NCI-H187 treated with DMSO at 0.1 percent for 48 hours (cell line): ENCODE results near the gene DNAH2.
A peak's percentile ranks its signal among the peaks of the same experiment; 100 is the strongest.

ENCODE experiments used
- DNase-seq: peaks from one replicate; lab custom pipeline; 2025; lab: John Stamatoyannopoulos, UW

The DNAH2 gene, protein sequence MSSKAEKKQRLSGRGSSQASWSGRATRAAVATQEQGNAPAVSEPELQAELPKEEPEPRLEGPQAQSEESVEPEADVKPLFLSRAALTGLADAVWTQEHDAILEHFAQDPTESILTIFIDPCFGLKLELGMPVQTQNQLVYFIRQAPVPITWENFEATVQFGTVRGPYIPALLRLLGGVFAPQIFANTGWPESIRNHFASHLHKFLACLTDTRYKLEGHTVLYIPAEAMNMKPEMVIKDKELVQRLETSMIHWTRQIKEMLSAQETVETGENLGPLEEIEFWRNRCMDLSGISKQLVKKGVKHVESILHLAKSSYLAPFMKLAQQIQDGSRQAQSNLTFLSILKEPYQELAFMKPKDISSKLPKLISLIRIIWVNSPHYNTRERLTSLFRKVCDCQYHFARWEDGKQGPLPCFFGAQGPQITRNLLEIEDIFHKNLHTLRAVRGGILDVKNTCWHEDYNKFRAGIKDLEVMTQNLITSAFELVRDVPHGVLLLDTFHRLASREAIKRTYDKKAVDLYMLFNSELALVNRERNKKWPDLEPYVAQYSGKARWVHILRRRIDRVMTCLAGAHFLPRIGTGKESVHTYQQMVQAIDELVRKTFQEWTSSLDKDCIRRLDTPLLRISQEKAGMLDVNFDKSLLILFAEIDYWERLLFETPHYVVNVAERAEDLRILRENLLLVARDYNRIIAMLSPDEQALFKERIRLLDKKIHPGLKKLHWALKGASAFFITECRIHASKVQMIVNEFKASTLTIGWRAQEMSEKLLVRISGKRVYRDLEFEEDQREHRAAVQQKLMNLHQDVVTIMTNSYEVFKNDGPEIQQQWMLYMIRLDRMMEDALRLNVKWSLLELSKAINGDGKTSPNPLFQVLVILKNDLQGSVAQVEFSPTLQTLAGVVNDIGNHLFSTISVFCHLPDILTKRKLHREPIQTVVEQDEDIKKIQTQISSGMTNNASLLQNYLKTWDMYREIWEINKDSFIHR (N-terminal part only)

DNA sequence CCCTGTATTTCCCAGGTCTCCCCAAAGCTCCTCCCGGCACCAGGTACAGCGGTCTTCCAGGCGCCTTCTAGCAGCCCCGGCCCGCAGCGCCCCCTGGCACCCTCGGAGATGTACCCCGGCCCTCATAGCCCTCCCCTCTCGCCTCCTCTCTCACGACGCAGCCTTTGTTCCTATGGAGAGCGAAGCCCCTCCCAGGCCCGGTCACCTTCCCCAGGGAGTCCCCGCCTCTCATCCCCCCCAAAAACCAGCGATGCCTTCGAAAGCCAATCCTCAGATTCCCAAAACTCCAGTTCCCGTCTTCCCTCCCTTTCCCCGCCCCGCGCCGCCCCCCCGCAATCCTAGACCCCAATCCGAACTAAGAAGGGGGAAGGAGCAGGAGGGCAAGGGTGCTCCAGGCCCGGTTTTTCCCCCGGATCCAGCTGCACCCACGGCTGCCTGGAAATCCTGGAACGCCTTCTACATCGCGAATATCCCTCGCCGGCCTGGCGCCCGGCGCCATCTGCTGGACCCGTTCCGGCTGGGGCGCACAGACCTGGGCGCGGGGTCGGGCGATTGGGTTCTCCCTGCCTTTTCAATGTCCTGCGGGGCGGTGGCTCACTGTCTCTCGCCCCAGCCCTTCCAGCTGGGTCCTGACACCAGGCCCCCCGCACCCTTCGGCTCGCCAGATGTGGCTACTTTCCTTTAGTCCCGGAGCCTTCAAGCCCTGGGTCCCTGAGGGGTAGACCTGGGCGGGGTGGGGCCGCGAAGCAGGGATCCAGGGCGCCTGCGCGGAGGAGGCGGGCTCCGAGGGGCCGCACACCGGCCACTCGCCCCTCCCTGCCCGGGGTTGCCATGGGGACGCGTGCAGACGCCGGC, at the start of gene DNAH2:
DNAH2 (plus strand) TSS at position 844 of the 855 bp plus-strand sequence. CDS start 1,991 bp downstream, outside the sequence.
- DNase-seq: peak; percentile 55

DNA sequence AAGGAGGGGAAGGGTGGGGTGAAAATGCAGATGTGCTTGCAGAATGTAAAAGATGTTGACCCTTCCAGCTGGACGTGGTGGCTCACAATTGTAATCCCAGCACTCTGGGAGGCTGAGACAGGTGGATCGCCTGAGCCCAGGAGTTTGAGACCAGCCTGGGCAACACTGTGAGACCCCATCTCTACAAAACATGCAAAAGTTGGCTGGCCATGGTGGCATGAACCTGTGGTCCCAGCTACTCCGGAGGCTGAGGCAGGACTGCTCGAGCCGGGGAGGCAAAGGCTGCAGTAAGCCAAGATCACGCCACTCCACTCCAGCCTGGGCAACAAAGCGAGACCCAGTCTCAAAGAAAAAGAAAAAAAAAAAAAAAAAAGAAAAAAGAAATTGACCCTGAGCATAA, 49.1 kb upstream of the DNAH2 start:
- no peak for DNase-seq

DNA sequence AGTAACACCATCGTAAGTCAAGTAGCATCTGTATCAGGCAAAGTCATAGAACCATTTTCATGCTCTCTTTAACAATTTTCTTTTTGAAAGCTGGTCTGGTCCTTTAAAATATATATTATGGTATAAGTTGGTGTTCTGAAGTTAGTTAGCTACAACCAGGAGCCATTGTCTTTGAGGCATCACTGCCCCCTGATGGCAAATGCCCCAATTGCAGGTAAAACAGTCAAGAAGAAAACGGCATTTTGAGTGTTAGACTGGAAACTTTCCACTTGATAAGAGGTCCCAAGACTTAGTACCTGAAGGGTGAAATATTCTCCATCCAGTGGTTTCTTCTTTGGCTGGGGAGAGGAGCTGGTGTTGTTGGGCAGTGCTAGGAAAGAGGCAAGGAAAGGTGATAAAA, 44.3 kb upstream of the DNAH2 start:
- no peak for DNase-seq

DNA sequence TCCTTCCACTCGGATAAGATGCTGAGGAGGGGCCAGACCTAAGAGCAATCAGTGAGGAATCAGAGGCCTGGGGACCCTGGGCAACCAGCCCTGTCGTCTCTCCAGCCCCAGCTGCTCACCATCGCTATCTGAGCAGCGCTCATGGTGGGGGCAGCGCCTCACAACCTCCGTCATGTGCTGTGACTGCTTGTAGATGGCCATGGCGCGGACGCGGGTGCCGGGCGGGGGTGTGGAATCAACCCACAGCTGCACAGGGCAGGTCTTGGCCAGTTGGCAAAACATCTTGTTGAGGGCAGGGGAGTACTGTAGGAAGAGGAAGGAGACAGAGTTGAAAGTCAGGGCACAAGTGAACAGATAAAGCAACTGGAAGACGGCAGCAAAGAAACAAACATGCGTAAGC, 42.6 kb upstream of the DNAH2 start:
- DNase-seq: no peak

DNA sequence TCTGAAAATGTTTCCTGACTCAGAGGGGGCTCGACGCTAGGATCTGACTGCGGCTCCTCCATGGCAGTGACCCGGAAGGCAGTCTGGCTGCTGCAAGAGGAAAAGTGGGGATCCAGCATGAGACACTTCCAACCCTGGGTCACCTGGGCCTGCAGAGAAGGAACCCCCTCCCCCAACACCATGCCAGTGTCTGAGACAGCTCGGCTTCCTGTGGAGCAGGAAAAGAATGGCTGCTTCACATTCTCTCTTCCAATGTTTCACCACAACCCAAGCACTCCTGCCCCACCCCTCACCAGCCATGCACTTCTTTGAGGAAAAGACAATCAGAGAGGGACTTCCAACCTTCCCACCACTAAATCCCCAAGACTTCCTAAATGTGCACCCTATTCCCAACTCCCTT, 41.0 kb upstream of the DNAH2 start:
- no peak for DNase-seq

DNA sequence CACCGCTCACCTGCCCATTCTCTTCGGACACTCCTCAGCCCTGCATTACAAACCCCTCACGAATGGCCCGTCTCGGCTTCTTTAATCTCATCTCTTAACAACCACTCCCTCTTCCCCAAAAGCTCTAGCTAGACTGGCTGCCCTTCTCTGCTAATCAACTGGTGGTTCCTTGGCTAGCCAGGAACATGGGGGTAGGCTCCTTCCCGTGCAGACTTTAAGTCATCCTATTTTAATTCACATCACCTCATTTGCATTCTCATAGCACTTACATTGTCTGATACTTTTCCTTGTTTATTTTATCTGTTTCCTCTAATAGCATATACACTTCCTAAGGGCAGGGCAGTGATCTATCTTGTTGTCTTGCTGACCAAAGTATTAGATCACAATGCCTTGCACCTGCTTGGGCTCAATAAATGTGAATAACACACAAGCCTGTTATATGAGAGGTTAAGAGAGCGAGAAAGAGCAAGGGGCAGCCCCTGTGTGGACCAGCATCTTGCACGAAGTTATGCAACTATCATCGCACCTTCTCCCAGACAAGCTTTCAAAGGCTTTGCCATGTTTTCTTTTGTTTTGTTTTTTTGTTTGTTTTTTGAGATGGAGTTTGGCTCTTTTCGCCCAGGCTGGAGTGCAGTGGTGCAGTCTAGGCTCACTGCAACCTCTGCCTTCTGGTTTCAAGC, 40.0 kb upstream of the DNAH2 start:
- DNase-seq: no peak

DNA sequence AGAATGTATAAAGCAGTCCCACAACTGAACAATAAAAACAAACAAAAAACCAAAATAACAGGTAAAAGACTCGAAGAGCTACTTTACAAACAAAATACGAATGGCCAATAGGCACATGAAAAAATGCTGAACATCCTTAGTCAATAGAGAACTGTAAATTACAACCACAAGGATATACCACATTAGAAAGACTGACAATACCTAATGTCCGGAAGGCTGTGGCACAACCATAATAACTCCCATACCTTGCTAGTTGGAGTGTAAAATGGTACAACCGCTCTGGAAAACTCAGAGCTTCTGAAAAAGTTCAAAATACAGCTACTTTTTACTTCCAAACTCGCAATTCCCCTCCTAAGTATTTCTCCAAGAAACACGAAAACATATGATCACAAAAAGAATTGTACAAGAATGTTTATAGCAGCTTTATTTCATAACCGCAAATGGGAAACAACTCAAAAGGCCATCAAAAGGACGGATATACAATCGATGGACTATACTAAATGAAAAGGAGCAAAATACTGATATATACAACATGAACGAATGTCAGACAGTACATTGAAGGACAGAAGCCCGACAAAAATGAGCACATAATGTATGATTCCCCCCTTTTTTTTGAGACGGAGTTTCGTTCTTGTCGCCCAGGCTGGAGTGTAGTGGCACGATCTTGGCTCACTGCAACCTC, 32.6 kb upstream of the DNAH2 start:
- DNase-seq: no peak

DNA sequence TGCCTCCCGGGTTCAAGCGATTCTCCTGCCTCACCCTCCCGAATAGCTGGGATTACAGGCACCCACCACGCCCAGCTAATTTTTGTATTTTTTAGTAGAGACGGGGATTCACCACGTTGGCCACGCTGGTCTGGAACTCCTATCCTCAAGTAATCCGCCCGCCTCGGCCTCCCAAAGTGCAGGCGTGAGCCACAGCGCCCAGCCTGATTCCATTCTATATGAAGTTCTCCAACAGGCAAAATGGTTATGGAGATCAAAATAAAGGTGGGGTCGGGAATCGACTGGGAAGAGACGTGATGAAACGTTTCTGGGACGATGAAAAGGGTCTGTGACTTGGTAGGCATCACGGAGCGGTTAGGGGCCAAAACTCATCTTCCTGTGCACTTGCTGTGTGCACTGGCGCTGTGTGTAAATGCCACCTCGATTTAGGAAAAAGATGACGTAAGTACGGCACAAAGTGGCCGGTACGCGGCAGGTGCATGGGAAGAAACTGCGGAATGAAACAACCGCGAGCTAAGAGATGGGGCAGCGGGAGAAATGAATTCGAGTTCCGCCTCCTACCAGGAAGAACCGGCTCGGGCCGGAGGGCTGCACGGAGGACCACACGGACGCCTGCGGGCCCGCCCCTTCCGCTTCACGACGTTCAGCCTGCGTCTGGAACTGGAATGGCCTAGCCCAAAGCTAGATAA, 31.9 kb upstream of the DNAH2 start:
- peak; percentile 11 for DNase-seq

DNA sequence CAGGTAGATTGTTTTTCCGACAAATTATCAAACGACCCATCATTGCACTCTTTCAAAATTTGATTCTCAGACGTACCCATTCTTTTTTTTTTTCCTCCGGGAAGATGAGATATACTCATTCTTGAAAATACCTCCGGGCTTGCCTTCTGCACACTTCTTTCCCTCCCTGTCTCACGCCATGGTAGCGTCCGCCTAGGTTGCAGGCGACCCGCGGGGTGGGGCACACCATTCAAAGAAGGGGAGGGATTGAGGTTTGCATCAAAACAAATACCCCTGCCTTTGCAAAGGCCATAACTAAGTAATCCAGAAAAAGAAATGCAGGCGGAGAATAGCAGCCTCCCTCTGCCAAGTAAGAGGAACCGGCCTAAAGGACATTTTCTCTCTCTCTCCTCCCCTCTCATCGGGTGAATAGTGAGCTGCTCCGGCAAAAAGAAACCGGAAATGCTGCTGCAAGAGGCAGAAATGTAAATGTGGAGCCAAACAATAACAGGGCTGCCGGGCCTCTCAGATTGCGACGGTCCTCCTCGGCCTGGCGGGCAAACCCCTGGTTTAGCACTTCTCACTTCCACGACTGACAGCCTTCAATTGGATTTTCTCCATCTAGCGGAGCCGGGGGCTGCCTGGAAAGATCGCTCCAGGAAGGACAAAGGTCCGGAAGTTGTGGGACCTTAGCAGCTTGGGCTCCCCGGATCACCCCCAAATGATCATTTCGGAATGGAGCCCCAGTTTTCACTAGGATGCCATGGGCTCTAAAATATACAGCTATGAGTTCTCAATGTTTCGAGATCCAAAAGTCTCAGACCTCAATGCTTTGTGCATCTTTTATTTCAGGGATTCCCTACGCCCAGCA, 31.1 kb upstream of the DNAH2 start:
- DNase-seq: peak; percentile 12

DNA sequence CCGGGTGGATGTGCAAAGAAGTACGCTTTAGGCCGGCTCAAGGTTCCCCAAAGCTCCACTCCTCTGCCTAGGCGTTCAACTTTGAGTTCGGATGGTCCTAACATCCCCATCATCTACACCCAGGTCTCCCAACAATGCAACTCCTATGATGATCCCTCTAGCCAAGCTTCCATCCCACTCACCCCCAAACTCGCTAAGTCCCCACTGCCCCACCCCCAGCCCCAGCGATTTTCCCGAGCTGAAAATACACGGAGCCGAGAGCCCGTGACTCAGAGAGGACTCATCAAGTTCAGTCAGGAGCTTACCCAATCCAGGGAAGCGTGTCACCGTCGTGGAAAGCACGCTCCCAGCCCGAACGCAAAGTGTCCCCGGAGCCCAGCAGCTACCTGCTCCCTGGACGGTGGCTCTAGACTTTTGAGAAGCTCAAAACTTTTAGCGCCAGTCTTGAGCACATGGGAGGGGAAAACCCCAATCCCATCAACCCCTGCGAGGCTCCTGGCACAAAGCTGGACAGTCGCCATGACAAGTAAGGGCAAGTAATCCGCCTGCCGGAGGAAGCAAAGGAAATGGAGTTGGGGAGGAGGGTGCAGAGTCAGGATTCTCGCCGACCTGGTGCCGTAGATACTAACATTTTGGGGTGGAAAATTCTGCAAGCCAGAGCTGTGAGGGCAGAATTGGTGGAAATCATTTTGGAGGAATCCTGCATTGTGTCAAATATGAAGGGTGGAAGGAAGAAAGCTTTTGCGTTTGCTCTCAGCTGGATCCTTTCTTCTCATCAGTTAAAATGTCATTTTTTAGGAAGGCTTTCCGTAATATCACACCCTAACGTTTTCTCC, 30.3 kb upstream of the DNAH2 start, which contains the start of gene TP53:
TP53 (minus strand) TSS at position 419 of the 836 bp plus-strand sequence. CDS start 10,896 bp downstream, outside the sequence.
- DNase-seq: peak; percentile 36

DNA sequence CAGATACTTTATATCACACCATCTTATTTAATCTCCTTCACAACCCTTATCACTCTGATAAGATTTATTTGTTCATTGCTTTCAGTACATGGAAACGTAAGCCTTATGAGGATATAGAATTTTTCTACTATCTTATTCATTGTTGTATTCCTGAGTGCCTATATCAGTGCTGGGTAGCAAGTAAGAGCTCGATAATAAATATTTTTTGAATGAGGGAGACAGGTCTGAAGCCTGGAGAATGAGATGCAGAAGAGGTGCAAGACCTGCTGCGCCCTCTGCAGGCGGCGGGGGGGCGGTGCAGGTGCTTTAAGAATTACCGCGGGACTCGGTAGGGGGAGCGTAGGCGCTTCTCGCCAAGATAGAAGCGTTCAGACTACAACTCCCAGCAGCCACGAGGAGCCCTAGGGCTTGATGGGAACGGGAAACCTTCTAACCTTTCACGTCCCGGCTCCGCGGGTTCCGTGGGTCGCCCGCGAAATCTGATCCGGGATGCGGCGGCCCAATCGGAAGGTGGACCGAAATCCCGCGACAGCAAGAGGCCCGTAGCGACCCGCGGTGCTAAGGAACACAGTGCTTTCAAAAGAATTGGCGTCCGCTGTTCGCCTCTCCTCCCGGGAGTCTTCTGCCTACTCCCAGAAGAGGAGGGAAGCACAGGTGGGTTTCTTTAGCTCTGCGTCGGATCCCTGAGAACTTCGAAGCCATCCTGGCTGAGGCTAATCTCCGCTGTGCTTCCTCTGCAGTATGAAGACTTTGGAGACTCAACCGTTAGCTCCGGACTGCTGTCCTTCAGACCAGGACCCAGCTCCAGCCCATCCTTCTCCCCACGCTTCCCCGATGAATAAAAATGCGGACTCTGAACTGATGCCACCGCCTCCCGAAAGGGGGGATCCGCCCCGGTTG, 29.4 kb upstream of the DNAH2 start, which contains the start of gene WRAP53:
WRAP53 (plus strand) TSS at position 570 of the 900 bp plus-strand sequence; CDS start at position 742, 172 bp downstream.
- DNase-seq: peak; percentile 69

DNA sequence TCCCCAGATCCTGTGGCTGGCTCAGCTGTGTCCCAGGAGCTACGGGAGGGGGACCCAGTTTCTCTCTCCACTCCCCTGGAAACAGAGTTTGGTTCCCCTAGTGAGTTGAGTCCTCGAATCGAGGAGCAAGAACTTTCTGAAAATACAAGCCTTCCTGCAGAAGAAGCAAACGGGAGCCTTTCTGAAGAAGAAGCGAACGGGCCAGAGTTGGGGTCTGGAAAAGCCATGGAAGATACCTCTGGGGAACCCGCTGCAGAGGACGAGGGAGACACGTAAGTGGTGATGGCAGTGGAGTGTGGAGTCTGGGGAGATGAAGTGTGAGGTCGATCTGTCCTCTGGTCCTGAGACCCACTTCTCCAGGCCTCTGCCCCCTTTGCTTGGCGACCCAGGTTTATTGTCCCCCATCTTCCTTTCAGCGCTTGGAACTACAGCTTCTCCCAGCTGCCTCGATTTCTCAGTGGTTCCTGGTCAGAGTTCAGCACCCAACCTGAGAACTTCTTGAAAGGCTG, 28.7 kb upstream of the DNAH2 start:
- DNase-seq: no peak

DNA sequence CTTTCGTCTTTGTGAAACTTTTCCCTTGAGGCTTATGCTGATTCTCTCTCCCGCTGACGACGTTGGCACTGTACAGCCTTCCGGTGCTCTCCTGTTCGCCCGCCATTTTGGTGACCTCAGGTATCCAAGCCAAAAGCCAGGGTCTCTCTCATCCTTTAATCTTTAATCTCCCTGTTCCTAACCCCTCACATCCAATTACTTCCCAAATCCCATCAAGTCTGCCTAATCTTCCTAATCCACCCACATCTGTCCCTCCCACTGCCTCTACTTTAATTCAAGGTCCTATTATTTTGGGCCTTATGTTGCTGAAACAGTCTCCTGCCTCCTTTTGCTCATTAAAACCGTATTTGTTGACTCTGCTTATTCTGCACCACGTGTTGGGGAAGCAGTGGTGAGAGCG, 22.0 kb upstream of the DNAH2 start:
- DNase-seq: no peak

DNA sequence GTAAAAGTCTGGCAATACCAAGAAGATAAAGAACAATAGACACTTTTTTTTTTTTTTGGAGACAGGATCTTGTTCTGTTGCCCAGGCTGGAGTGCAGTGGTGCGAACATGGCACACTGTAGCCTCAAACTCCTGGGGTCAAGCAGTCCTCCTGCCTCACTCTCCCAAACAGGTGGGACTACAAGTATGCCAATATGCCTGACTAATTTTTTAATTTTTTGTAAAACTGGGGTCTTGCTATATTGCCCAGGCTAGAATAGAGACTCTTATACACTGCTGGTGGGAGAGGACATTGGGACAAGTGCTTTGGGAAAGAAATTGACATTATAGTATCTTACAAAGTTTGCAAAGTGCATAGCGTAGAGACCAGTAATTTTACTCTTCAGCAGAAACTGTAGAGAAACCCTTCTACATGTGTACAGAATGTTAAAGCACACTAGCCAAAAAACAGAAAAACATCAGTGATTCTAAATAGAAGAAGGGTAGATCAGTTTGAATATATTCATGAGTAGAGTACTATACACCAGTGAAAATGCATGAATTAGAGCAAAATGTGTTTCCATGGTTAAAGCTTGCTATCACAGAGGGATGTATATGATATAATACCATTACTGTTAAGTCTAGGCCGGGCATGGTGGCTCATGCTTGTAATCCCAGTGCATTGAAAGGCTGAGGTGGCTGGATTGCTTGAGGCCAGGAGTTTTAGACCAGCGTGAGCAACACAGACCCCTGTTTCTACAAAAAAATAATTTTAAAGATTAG, 19.5 kb upstream of the DNAH2 start:
- no peak for DNase-seq

DNA sequence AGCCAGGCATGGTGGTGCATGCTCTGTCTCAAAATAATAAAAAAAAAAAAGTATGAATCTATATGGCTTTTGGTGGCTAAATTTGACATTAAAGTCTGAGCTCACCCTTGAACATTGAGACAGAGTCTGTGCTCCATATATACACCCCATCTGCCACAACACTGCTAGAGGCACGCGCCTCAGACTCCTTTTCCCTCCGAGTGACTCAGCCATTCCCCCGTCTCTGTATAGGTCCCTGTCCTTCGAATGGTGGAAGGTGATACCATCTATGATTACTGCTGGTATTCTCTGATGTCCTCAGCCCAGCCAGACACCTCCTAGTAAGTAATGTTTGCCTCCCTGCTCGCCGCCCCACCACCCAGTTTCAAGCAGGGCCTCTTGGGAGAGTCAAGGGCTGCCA, 17.0 kb upstream of the DNAH2 start:
- DNase-seq: no peak

DNA sequence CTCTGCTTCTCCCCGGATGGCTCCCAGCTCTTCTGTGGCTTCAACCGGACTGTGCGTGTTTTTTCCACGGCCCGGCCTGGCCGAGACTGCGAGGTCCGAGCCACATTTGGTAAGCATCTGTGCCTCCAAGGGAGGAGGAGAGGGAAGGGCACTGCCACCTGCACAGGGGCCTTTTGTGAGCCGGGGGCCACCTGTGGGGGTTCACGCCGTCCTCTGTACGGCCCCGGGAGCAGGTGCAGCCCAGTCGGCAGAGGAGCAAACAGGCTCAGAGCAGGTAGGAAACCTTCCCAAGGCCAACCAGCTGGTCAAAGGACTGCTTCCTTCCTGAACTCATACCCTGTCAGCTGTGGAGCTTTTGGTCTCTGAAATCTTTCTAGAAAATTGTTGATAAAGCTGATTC, 15.9 kb upstream of the DNAH2 start:
- no peak for DNase-seq
